Umbilical cord (tissue), 2 donors: Measurements from ENCODE around the gene MAD1L1. TPM values are rescaled to one million over a fixed set of nuclear protein-coding genes. Genes with fewer than 3 reads are reported as not detected.
"Not testable (repeated sequence)": the region's sequence is repeated elsewhere in the genome, so short reads cannot be mapped to it uniquely, and the experiment has no call there.

Experiments
- DNase-seq: peaks from one replicate; pipeline ENCODE4 v3.0.0-alpha.2; 2015; ENCODE audit warnings: low spot score
- total RNA-seq: library from RNA; depleted of rRNA; stranded (reverse); fragments of >200 nt; gene quantifications from one replicate; pipeline ENCODE4 v1.2.3, GENCODE V29; 2014; ENCODE audit warnings: low replicate concordance; ENCODE audit not compliant: insufficient read depth

The MAD1L1 gene
- total RNA-seq, 1 donor from 2014 or later, result 23.8 TPM

GRCh38 chr7:2175514-2175913 is 57.2 kb downstream of the MAD1L1 start:
- peak; percentile 94 for DNase-seq

- no peak for DNase-seq
Observed at GRCh38 chr7:2175091-2175490, 57.7 kb downstream of the MAD1L1 start.

GRCh38 chr7:2173189-2173827 is 59.4 kb downstream of the MAD1L1 start:
- DNase-seq, result no peak

GRCh38 chr7:2172311-2173188 is 60.2 kb downstream of the MAD1L1 start:
- peak; percentile 92 for DNase-seq

GRCh38 chr7:2171855-2172254 is 60.9 kb downstream of the MAD1L1 start:
- no peak for DNase-seq

GRCh38 chr7:2170576-2171521 is 61.9 kb downstream of the MAD1L1 start:
- DNase-seq, result no peak

- DNase-seq, result no peak
Observed at GRCh38 chr7:2169923-2170575, 62.7 kb downstream of the MAD1L1 start.

- DNase-seq, result peak; percentile 40
Observed at GRCh38 chr7:2168615-2169311, 64.0 kb downstream of the MAD1L1 start.

- DNase-seq, result no peak
Observed at GRCh38 chr7:2166625-2167280, 66.0 kb downstream of the MAD1L1 start.

GRCh38 chr7:2165610-2166594 is 66.8 kb downstream of the MAD1L1 start:
- DNase-seq, result no peak

- no peak for DNase-seq
Observed at GRCh38 chr7:2165239-2165609, 67.5 kb downstream of the MAD1L1 start.

- DNase-seq, result no peak
Observed at GRCh38 chr7:2164646-2165045, 68.1 kb downstream of the MAD1L1 start.

- peak; percentile 12 for DNase-seq
Observed at GRCh38 chr7:2163600-2164555, 68.9 kb downstream of the MAD1L1 start.

- no peak for DNase-seq
Observed at GRCh38 chr7:2162959-2163358, 69.8 kb downstream of the MAD1L1 start.

- DNase-seq, result not testable (repeated sequence)
Observed at GRCh38 chr7:2162004-2162902, 70.5 kb downstream of the MAD1L1 start.

- no peak for DNase-seq
Observed at GRCh38 chr7:2159176-2159520, 73.6 kb downstream of the MAD1L1 start.
